Ammon's horn (tissue), 1 donor: ENCODE measurements around the gene MTHFSD.

Experiments
- DNase-seq: peaks from one replicate; pipeline ENCODE4 v3.0.0-alpha.2; 2016; ENCODE audit warnings: low spot score

MTHFSD gene

GRCh38 chr16:86502856-86503748 is 51.9 kb downstream of the MTHFSD start:
- DNase-seq, result no peak

- DNase-seq, result no peak
Observed at GRCh38 chr16:86501989-86502855, 52.8 kb downstream of the MTHFSD start.

GRCh38 chr16:86500708-86501510 is 54.1 kb downstream of the MTHFSD start:
- no peak for DNase-seq

GRCh38 chr16:86499889-86500707 is 54.9 kb downstream of the MTHFSD start:
- no peak for DNase-seq

GRCh38 chr16:86499440-86499786 is 55.6 kb downstream of the MTHFSD start:
- DNase-seq, result no peak

GRCh38 chr16:86498671-86499439 is 56.2 kb downstream of the MTHFSD start:
- no peak for DNase-seq

- no peak for DNase-seq
Observed at GRCh38 chr16:86498155-86498670, 56.8 kb downstream of the MTHFSD start.

GRCh38 chr16:86497551-86498021 is 57.4 kb downstream of the MTHFSD start:
- DNase-seq, result no peak

- no peak for DNase-seq
Observed at GRCh38 chr16:86496929-86497461, 58.0 kb downstream of the MTHFSD start.

- no peak for DNase-seq
Observed at GRCh38 chr16:86496262-86496928, 58.6 kb downstream of the MTHFSD start.

- DNase-seq, result no peak
Observed at GRCh38 chr16:86495756-86496261, 59.2 kb downstream of the MTHFSD start.

- no peak for DNase-seq
Observed at GRCh38 chr16:86495357-86495701, 59.7 kb downstream of the MTHFSD start.

- DNase-seq, result no peak
Observed at GRCh38 chr16:86494565-86495356, 60.3 kb downstream of the MTHFSD start.

GRCh38 chr16:86494039-86494564 is 60.9 kb downstream of the MTHFSD start:
- DNase-seq, result no peak

- no peak for DNase-seq
Observed at GRCh38 chr16:86492961-86493629, 61.9 kb downstream of the MTHFSD start.

GRCh38 chr16:86492267-86492960 is 62.6 kb downstream of the MTHFSD start:
- no peak for DNase-seq

- DNase-seq, result peak; percentile 74
Observed at GRCh38 chr16:86491640-86492023, 63.4 kb downstream of the MTHFSD start.
